ENCODE data around the gene HIGD1A. TPM values are rescaled to one million over a fixed set of nuclear protein-coding genes. Genes with fewer than 3 reads are reported as not detected.

Gene HIGD1A
- total RNA-seq, 1 experiment from 2014 or later, result 154 TPM

DNA sequence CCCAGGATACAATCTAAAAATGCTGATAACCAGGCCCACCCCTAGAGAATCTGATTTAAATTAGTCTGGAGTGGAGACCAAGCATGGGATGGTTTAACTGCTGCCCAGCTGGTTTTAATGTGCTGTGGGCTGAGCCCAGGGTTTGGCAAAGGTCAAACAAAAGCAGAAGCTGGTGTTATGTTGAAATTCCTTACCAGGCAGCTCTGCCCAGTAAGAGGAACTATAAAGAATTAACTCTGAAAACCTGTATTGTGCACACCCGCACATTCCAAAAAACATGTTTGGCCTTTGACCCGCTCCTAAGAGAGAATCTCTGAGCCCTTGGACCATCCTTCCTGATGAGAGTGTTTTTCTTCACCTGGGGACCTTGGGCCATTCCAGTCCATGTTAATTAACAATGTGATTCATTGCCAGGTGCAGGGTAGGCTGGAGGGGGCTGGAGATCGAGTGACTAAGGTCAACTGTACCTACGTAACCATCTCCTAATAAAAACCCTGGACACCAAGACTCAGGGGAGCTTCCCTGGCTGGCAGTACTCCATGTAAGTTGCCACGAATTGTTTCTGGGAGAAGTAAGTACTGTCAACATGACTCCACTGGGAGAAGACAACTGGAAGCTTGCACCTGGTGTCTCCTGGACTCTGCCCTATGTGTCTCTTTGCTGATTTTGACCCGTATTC lies 42.1 kb downstream of the HIGD1A start:
- Histone ChIP-seq H3K79me2 (ENCODE audit: low read length) (no peaks in the 10 kb centered on the region), H3K4me2 (ENCODE audit: low read length) (no peak overlapping the region), H3K9me3 (ENCODE audit: low read length) (no peaks in the 10 kb centered on the region), H2AFZ (ENCODE audit: low read length) (no peak overlapping the region), H3K36me3 (ENCODE audit: low read depth, low read length) (no peaks in the 10 kb centered on the region), H3K27me3 (ENCODE audit: low read length) (no peaks in the 10 kb centered on the region), H3K9me2 (replicated peaks; ENCODE audit: low read length) (no peaks in the 10 kb centered on the region), H3K27ac (ENCODE audit: low read length) (peak overlapping the region; percentile 71; the same call in 1 of the 2 replicates), H3K9ac (ENCODE audit: low read length) (no peak overlapping the region), H3K4me1 (ENCODE audit: insufficient read depth, low read length) (peaks cover 17% of the 10 kb centered on the region), H3K4me3 (ENCODE audit: low read length) (no peak overlapping the region), H4K20me1 (ENCODE audit: low read length) (no peaks in the 10 kb centered on the region), H3F3A (ENCODE audit: low read length, unreplicated experiment) (no peaks in the 10 kb centered on the region)
- POLR2A ChIA-PET (ENCODE audit: unreplicated experiment), result no interaction called here
- TF ChIP-seq EZH2phosphoT487 (IDR thresholded peaks at IDR 0.05; ENCODE audit: borderline replicate concordance, low read length) (no peak), EZH2 (IDR thresholded peaks at IDR 0.05; ENCODE audit: low read length, unreplicated experiment) (no peak)
- TF ChIP-seq, protein P1, sequence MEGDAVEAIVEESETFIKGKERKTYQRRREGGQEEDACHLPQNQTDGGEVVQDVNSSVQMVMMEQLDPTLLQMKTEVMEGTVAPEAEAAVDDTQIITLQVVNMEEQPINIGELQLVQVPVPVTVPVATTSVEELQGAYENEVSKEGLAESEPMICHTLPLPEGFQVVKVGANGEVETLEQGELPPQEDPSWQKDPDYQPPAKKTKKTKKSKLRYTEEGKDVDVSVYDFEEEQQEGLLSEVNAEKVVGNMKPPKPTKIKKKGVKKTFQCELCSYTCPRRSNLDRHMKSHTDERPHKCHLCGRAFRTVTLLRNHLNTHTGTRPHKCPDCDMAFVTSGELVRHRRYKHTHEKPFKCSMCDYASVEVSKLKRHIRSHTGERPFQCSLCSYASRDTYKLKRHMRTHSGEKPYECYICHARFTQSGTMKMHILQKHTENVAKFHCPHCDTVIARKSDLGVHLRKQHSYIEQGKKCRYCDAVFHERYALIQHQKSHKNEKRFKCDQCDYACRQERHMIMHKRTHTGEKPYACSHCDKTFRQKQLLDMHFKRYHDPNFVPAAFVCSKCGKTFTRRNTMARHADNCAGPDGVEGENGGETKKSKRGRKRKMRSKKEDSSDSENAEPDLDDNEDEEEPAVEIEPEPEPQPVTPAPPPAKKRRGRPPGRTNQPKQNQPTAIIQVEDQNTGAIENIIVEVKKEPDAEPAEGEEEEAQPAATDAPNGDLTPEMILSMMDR (conservative IDR thresholded peaks at IDR 0.05; ENCODE audit: low read depth, low read length), result no peak
- ATAC-seq (no peak), DNase-seq (no peak)
- CTCF ChIA-PET, result no interaction called here
- intact Hi-C loops (cut with micrococcal nuclease), result no loop called here
- no TSS peak for BruUV-seq (replicated peaks)

DNA sequence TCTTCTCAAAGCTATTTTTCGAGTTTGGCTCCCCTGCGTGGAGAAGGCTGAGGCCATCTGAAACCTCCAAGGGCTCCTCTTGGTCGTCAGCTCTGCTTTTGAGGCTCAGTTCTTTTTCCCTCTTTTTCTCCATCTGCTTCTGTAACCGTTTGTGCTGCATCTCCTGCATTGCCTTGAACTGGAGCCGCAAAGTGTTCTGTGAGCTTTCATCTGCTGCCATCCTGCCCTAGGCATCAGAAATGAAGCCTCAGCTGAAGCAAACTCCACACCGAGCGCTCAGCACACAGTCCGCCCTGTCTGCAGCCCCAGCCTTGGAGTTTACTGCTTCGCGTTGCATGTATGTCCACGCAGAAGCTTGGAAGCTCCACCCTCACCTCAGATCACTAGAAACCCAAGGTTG lies 46.2 kb downstream of the HIGD1A start:
- Histone ChIP-seq H3K27ac (ENCODE audit: low read length) (no peak overlapping the region), H3K9ac (ENCODE audit: low read length) (no peak overlapping the region), H3K4me3 (ENCODE audit: low read length) (no peak overlapping the region), H2AFZ (ENCODE audit: low read length) (no peak overlapping the region), H3K27me3 (ENCODE audit: low read length) (no peaks in the 10 kb centered on the region), H3K9me2 (replicated peaks; ENCODE audit: low read length) (no peaks in the 10 kb centered on the region), H4K20me1 (ENCODE audit: low read length) (no peaks in the 10 kb centered on the region), H3K4me2 (ENCODE audit: low read length) (no peak overlapping the region), H3K36me3 (ENCODE audit: low read depth, low read length) (no peaks in the 10 kb centered on the region), H3F3A (ENCODE audit: low read length, unreplicated experiment) (no peaks in the 10 kb centered on the region), H3K79me2 (ENCODE audit: low read length) (no peaks in the 10 kb centered on the region), H3K4me1 (ENCODE audit: insufficient read depth, low read length) (peaks cover 23% of the 10 kb centered on the region), H3K9me3 (ENCODE audit: low read length) (no peaks in the 10 kb centered on the region)
- POLR2A ChIA-PET (ENCODE audit: unreplicated experiment), result no interaction called here
- CTCF ChIA-PET, result interaction anchor here (0.7 kb wide), 3 partner anchors 8 to 665 kb away, joined by 3 to 9 read pairs (median 4); no protein-coding TSS in a partner anchor
- DNase-seq (no peak), ATAC-seq (no peak)
- BruUV-seq (replicated peaks), result no TSS peak
- TF ChIP-seq EZH2 (IDR thresholded peaks at IDR 0.05; ENCODE audit: low read length, unreplicated experiment) (no peak), EZH2phosphoT487 (IDR thresholded peaks at IDR 0.05; ENCODE audit: borderline replicate concordance, low read length) (no peak)
- TF ChIP-seq, protein P1 (conservative IDR thresholded peaks at IDR 0.05; ENCODE audit: low read depth, low read length), result no peak
- intact Hi-C loops (cut with micrococcal nuclease), result no loop called here

DNA sequence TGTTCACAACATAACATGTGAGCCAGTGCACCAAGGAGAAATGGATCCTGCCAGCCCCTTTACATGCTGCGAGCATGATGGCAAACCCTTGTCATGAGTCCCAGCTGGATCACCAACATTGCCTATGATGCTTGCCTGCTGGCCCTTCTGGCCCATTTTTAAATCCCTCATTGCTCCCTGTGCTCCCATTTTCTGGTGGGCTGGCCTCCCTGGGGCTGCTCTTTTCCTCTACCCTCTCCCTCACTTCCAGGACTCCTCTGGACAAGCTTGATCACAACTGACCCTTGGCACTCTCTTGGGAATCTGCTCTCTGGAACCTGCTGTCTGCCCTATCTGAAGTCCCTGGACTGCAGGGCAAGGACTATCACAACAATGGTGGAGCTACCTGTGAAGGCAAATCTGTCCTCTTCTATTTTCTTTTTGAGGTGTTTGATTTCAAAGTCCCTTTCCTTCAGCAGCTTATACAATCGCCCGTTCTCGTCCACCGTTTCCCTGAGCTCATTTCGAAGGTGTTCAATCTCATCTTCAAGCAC lies 47.5 kb downstream of the HIGD1A start:
- Histone ChIP-seq H3K4me2 (ENCODE audit: low read length) (no peak overlapping the region), H3K9me2 (replicated peaks; ENCODE audit: low read length) (no peaks in the 10 kb centered on the region), H3F3A (ENCODE audit: low read length, unreplicated experiment) (no peaks in the 10 kb centered on the region), H2AFZ (ENCODE audit: low read length) (no peak overlapping the region), H4K20me1 (ENCODE audit: low read length) (no peaks in the 10 kb centered on the region), H3K9ac (ENCODE audit: low read length) (no peak overlapping the region), H3K27ac (ENCODE audit: low read length) (no peak overlapping the region), H3K4me3 (ENCODE audit: low read length) (no peak overlapping the region), H3K36me3 (ENCODE audit: low read depth, low read length) (no peaks in the 10 kb centered on the region), H3K79me2 (ENCODE audit: low read length) (no peaks in the 10 kb centered on the region), H3K9me3 (ENCODE audit: low read length) (no peaks in the 10 kb centered on the region), H3K27me3 (ENCODE audit: low read length) (no peaks in the 10 kb centered on the region), H3K4me1 (ENCODE audit: insufficient read depth, low read length) (peaks cover 17% of the 10 kb centered on the region)
- CTCF ChIA-PET, result interaction anchor here (0.6 kb wide), 1 partner anchor 159 kb away, joined by 3 read pairs; no protein-coding TSS in a partner anchor
- POLR2A ChIA-PET (ENCODE audit: unreplicated experiment), result no interaction called here
- intact Hi-C loops (cut with micrococcal nuclease), result no loop called here
- TF ChIP-seq, protein P1 (conservative IDR thresholded peaks at IDR 0.05; ENCODE audit: low read depth, low read length), result no peak
- TF ChIP-seq EZH2 (IDR thresholded peaks at IDR 0.05; ENCODE audit: low read length, unreplicated experiment) (no peak), EZH2phosphoT487 (IDR thresholded peaks at IDR 0.05; ENCODE audit: borderline replicate concordance, low read length) (no peak)
- no TSS peak for BruUV-seq (replicated peaks)
- DNase-seq, result no peak
- ATAC-seq, result no peak

Measured in PC-3 (cell line).